Loucy (cell line): ENCODE measurements around the gene RSPO1.

Experiments
- H2AFZ ChIP-seq: fragments of 200-600 bp; sonication (generic); 2 replicates; pipeline ENCODE4 v1.6.0; 2016; ENCODE audit warnings: antibody characterized with exemption, mild to moderate bottlenecking, low read length, moderate library complexity
- H3F3A ChIP-seq: fragments of 200-600 bp; 2 replicates; pipeline ENCODE4 v1.6.0; 2016; ENCODE audit warnings: antibody characterized with exemption, low read depth, mild to moderate bottlenecking
- H3K27me3 ChIP-seq: fragments of 200-600 bp; sonication (generic); 2 replicates; pipeline ENCODE4 v1.6.1; 2014; ENCODE audit warnings: low read length, mild to moderate bottlenecking; ENCODE audit not compliant: insufficient read depth, poor library complexity, severe bottlenecking
- H3K36me3 ChIP-seq: fragments of 200-600 bp; sonication (generic); 2 replicates; pipeline ENCODE4 v1.6.1; 2016; ENCODE audit warnings: low read length; ENCODE audit not compliant: insufficient read depth
- H3K4me1 ChIP-seq: fragments of 200-600 bp; sonication (generic); 2 replicates; pipeline ENCODE4 v1.5.1; 2014; ENCODE audit warnings: low read length, mild to moderate bottlenecking; ENCODE audit not compliant: insufficient read depth, poor library complexity, severe bottlenecking
- H3K4me2 ChIP-seq: fragments of 200-600 bp; sonication (generic); 2 replicates; pipeline ENCODE4 v1.6.0; 2014; ENCODE audit warnings: antibody characterized with exemption, low read length, low read depth, mild to moderate bottlenecking; ENCODE audit not compliant: poor library complexity, severe bottlenecking
- H3K4me3 ChIP-seq: fragments of 200-600 bp; sonication (generic); 2 replicates; pipeline ENCODE4 v1.5.1; 2014; ENCODE audit warnings: low read length, mild to moderate bottlenecking, mixed read lengths; ENCODE audit not compliant: poor library complexity, severe bottlenecking
- H3K79me2 ChIP-seq: fragments of 200-600 bp; sonication (generic); 2 replicates; pipeline ENCODE4 v1.6.1; 2014; ENCODE audit warnings: low read length; ENCODE audit not compliant: insufficient read depth
- H3K9ac ChIP-seq: fragments of 200-600 bp; sonication (generic); 2 replicates; pipeline ENCODE4 v1.6.0; 2014; ENCODE audit warnings: mild to moderate bottlenecking, low read depth, low read length, moderate library complexity; ENCODE audit not compliant: poor library complexity, severe bottlenecking
- H3K9me2 ChIP-seq: fragments of 200-600 bp; sonication (generic); replicated peaks from 2 replicates; pipeline ENCODE4 v1.6.1; 2016; ENCODE audit warnings: low read depth, low read length, mixed read lengths
- H3K9me3 ChIP-seq: fragments of 200-600 bp; sonication (generic); 2 replicates; pipeline ENCODE4 v1.6.1; 2014; ENCODE audit warnings: mild to moderate bottlenecking, antibody characterized with exemption, low read length, low read depth; ENCODE audit not compliant: insufficient read depth
- H4K20me1 ChIP-seq: fragments of 200-600 bp; sonication (generic); 2 replicates; pipeline ENCODE4 v1.6.0; 2014; ENCODE audit warnings: antibody characterized with exemption, low read length, mild to moderate bottlenecking; ENCODE audit not compliant: insufficient read depth, poor library complexity, severe bottlenecking
- EZH2phosphoT487 ChIP-seq: fragments of 200-600 bp; IDR thresholded peaks from 2 replicates; pipeline ENCODE4 v1.6.1; 2018; ENCODE audit warnings: antibody characterized with exemption, mild to moderate bottlenecking, moderate library complexity, borderline replicate concordance
- TF ChIP-seq, protein P1 (sequence below): fragments of 200-600 bp; sonication (generic); conservative IDR thresholded peaks from 2 replicates; pipeline ENCODE4 v1.5.1; 2014; ENCODE audit warnings: mild to moderate bottlenecking, antibody characterized with exemption, low read length

The RSPO1 gene

DNA sequence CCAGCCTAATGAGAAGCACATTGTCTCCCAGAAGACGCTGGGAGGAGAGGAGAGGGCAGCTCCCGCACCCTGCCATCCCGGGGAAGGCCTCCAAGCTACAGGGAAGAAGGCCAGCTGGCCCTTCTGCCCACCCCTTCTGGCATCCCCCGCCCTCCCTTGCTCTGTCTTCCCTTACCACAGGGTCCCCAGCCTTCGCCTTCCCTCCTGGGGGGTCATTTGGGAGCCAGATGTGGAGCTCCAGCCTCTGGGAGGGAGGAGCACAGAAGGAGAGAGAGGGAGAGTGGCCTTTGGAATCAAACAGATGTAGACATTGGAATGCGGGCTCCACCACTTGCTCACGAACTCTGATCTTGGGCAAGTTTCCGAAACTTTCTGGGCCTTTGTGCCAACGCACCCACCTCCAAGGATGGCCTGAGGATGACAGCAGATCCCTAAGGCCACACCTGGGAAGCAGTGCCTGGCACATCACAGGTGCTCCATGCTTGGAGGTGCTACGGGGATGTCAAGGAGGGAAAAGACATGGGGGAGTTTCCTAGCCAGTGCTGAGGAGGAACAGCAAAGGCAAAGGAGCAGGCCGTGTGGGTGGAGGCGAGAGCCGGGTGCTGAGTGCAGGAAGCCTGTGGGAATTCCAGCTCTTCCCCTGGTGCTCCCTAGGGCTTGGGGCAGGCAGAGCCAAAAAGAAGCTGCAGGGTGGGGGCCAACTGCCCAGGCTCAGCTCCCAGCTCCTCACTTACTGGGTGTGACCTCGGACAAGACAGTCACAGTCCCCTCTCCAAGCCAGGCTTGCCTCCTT, 23.1 kb upstream of the RSPO1 start:
- no peak for TF ChIP-seq EZH2phosphoT487
- TF ChIP-seq, protein P1, sequence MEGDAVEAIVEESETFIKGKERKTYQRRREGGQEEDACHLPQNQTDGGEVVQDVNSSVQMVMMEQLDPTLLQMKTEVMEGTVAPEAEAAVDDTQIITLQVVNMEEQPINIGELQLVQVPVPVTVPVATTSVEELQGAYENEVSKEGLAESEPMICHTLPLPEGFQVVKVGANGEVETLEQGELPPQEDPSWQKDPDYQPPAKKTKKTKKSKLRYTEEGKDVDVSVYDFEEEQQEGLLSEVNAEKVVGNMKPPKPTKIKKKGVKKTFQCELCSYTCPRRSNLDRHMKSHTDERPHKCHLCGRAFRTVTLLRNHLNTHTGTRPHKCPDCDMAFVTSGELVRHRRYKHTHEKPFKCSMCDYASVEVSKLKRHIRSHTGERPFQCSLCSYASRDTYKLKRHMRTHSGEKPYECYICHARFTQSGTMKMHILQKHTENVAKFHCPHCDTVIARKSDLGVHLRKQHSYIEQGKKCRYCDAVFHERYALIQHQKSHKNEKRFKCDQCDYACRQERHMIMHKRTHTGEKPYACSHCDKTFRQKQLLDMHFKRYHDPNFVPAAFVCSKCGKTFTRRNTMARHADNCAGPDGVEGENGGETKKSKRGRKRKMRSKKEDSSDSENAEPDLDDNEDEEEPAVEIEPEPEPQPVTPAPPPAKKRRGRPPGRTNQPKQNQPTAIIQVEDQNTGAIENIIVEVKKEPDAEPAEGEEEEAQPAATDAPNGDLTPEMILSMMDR, result no peak
- Histone ChIP-seq H3K9ac (no peak overlapping the region), H3K4me1 (no peaks in the 10 kb centered on the region), H3K27me3 (no peaks in the 10 kb centered on the region), H3K9me3 (no peaks in the 10 kb centered on the region), H3K4me3 (no peak overlapping the region), H3F3A (no peaks in the 10 kb centered on the region), H3K4me2 (no peak overlapping the region), H3K9me2 (no peaks in the 10 kb centered on the region), H4K20me1 (no peaks in the 10 kb centered on the region), H2AFZ (no peak overlapping the region), H3K79me2 (no peaks in the 10 kb centered on the region), H3K36me3 (no peaks in the 10 kb centered on the region)

DNA sequence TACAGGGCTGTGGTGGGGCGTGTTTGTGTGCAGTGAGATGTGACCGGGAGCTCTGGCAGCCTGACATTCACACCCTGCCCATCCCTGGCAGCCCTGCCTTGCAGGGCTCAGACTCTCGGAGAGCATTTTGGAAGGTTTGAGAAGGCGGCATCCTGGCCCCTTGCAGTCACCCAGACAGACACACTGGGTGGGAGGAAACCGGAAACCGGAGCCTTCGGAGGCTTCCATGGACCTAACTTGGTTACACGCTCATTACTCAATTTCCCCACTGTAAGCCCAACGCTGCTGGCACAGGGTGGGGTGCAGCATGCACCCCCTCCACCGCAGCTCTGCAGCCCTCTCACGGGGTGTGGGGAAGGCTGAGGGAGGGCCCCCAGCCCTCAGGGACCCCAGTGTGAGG, 22.2 kb upstream of the RSPO1 start:
- Histone ChIP-seq H3K9me2 (no peaks in the 10 kb centered on the region), H3K79me2 (no peaks in the 10 kb centered on the region), H3F3A (no peaks in the 10 kb centered on the region), H3K36me3 (no peaks in the 10 kb centered on the region), H2AFZ (no peak overlapping the region), H3K4me2 (no peak overlapping the region), H3K4me1 (no peaks in the 10 kb centered on the region), H3K9me3 (no peaks in the 10 kb centered on the region), H3K4me3 (no peak overlapping the region), H4K20me1 (no peaks in the 10 kb centered on the region), H3K9ac (no peak overlapping the region), H3K27me3 (no peaks in the 10 kb centered on the region)
- TF ChIP-seq, protein P1, result no peak

DNA sequence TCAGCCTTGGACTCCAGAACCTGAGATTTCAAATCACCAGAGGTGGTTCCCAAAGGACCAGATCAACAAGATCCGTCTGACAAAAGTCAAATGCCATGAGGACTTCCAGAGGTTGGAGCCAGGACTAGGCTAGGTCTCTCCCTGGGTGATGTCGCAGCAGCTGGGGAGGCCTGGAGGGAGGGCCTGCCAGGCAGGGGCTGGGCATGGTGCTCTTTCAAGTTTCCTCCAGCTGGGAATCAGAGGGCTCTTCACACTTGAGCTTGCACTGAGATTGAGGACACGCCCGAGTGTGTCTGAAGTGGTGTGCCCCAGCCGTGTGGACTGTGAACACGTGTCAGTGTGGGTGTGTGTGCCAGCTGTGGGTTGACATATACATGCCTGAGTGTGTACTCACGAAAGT, 21.3 kb upstream of the RSPO1 start:
- no peaks in the 10 kb centered on the region for H4K20me1 ChIP-seq
- no peak overlapping the region for H3K4me3 ChIP-seq
- no peaks in the 10 kb centered on the region for H3K79me2 ChIP-seq
- no peak overlapping the region for H3K4me2 ChIP-seq
- no peak for TF ChIP-seq EZH2phosphoT487
- H3K36me3 ChIP-seq, result no peaks in the 10 kb centered on the region
- no peaks in the 10 kb centered on the region for H3K4me1 ChIP-seq
- no peaks in the 10 kb centered on the region for H3K27me3 ChIP-seq
- no peaks in the 10 kb centered on the region for H3K9me2 ChIP-seq
- no peak overlapping the region for H3K9ac ChIP-seq
- H2AFZ ChIP-seq, result no peak overlapping the region
- no peaks in the 10 kb centered on the region for H3K9me3 ChIP-seq
- no peaks in the 10 kb centered on the region for H3F3A ChIP-seq

DNA sequence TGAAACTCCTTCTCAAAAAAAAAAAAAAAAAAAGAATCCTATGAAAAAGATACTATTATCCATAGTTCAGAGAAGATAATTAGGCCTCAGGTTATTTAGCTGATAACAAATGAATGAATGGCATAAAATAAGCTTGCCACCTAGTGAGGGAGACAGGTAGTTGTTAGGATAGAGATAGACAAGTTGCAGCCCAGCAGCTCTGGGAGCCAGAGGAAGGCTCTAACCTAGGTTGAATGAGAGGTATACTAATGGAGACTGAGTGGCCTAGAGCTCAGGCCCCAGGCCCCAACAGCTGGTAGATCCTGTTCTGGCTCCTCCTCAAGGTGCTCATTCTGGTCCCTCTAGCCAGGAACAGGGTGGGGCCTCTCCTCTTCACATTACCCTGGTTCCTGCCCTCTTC, 20.6 kb upstream of the RSPO1 start:
- Histone ChIP-seq H4K20me1 (no peaks in the 10 kb centered on the region), H3K9me3 (no peaks in the 10 kb centered on the region), H3K27me3 (no peaks in the 10 kb centered on the region), H3F3A (no peaks in the 10 kb centered on the region), H3K36me3 (no peaks in the 10 kb centered on the region), H3K4me2 (no peak overlapping the region), H3K9me2 (no peaks in the 10 kb centered on the region), H2AFZ (no peak overlapping the region), H3K4me1 (no peaks in the 10 kb centered on the region), H3K9ac (no peak overlapping the region), H3K4me3 (no peak overlapping the region), H3K79me2 (no peaks in the 10 kb centered on the region)
- TF ChIP-seq EZH2phosphoT487, result no peak
- TF ChIP-seq, protein P1, result no peak
